Activated naive CD4-positive, alpha-beta T cell treated with anti-CD3 and anti-CD28 coated beads, Interleukin-2, amount 10 ng/mL, durations not matched to agents 7 days and 5 days (primary cell): ENCODE data around the gene DDC.
"Not testable (repeated sequence)": the region's sequence is repeated elsewhere in the genome, so short reads cannot be mapped to it uniquely, and the experiment has no call there.

ENCODE experiments used
- CTCF ChIA-PET: fragments of 350-600 bp; sonication (Branson Sonifier 250); formaldehyde crosslinking; loops from one replicate; lab custom pipeline; 2021; ENCODE audit warnings: antibody characterized with exemption; lab: Charles Lee
- DNase-seq: peaks from one replicate; pipeline ENCODE4 v3.0.0-alpha.2; 2020
- H3K27ac Mint-ChIP-seq: one replicate; pipeline ENCODE4 v1.8.0; 2021; ENCODE audit warnings: mild to moderate bottlenecking, moderate library complexity, mixed read lengths
- H3K27me3 Mint-ChIP-seq: one replicate; pipeline ENCODE4 v1.8.0; 2021; ENCODE audit warnings: mild to moderate bottlenecking, mixed read lengths
- H3K36me3 Mint-ChIP-seq: one replicate; pipeline ENCODE4 v1.8.0; 2021; ENCODE audit warnings: mixed read lengths
- H3K4me1 Mint-ChIP-seq: one replicate; pipeline ENCODE4 v1.8.0; 2021; ENCODE audit warnings: mixed read lengths
- H3K4me3 Mint-ChIP-seq: one replicate; pipeline ENCODE4 v1.8.0; 2021; ENCODE audit warnings: mild to moderate bottlenecking, moderate library complexity, mixed read lengths
- H3K9me3 Mint-ChIP-seq: one replicate; pipeline ENCODE4 v1.8.0; 2021; ENCODE audit warnings: mixed read lengths

Gene DDC

DNA sequence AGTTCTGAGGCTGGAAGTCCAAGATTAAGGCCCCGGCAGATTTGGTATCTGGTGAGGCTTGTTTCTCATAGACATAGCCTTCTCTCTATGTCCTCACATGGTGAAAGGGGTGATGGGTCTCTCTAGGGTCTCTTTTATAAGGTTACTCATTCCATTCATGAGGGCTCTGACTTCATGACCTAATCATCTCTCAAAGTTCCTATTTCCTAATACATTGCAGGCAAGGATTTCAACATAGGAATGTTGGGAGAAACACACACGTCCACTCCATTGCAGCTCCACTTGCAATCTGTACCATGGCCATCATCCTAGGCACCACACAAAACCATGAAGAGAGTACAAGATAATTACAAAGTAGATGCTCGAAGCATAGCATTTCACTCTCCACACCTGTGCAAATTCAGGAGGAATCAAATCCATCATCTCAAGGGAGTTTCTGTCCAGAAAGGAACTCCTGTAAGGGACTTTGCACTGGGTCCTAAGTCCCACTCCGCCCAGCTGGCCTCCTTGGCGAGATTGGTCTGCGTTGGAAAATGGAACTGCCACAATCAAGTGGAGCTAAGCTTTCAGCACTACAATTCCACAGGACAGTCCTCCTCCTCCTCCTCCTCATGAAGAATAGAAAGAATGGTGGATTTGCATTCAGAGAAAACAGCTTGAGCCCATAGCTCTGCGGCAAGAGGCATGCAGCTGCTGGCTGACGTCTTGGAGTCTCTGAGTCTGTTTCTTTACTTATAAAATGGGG, 8.8 kb downstream of the DDC start:
- Mint-ChIP-seq H3K4me1 (no peaks in the 10 kb centered on the region), H3K27me3 (peaks cover 48% of the 10 kb centered on the region), H3K9me3 (no peaks in the 10 kb centered on the region), H3K4me3 (no peak overlapping the region), H3K27ac (no peak overlapping the region), H3K36me3 (no peaks in the 10 kb centered on the region)
- CTCF ChIA-PET = no interaction called here
- no peak for DNase-seq

DNA sequence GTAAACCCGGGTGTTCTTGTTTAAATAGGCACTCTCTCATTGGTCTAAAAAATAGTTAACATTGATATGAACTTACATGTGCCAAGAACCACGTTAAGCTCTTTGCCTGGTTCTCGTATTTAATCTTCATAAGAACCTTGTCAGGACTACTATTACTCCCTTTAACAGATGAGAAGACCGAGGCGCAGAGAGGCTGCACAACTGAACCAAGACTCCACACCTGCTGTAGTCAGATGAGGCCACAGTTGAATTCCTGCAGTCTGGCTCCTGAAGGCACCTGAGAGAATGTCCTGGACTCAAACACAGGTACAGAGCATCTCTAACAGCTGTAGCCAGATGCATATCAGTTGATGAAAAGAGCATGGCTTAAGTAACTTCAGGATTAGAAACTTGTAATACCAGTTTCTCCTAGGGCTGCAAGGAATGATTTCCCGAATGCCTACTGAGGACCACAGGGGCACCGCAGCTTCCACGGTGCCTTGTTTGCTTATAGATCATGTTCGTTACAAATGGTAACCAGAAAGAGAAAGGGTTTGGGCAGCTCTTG, 9.5 kb downstream of the DDC start:
- Mint-ChIP-seq H3K36me3 (no peaks in the 10 kb centered on the region), H3K4me1 (no peaks in the 10 kb centered on the region), H3K27me3 (peaks cover 42% of the 10 kb centered on the region), H3K27ac (no peak overlapping the region), H3K9me3 (no peaks in the 10 kb centered on the region), H3K4me3 (no peak overlapping the region)
- CTCF ChIA-PET = no interaction called here
- no peak for DNase-seq

DNA sequence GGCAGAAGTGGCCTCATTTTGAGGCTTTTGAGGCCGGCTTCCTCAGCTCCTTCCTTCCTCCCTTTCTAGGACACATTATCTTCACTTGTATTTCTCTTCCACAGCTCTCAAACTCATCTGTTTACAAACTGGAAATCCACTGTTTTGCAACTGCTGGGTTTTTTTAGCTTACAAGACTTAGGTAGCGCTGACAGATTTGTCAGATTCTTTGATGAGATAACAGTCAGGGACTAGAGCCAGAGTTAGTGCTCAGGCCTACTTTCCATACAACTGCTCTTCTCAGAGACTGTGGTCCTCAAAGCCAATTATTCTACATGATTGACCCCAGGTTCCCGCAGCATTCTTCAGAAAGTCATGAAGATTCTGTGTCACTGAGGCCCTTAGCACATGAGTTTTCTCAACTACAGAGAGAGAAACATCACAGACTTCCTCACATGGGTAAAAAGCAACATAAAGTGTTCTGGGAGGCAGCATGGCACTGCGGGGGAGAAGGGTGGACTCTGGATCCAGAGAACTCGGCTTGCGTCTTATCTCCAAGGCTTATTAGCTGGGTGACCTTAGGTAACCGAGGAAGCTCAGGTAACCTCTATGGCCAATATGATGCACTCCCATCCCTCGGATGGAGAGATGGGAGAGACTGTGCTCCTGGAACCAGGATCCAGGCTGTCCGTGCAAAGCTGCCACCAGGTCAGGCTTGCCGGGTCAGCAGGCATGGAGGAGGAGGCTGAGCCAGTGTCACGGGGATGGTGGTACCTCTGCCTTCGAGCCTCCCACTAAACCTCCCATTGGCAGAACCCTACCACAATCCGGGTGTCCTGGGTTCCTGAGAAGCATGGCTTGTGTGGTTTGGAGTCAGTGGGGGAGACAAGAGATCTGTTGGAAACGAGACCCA, 10.5 kb downstream of the DDC start:
- DNase-seq = no peak
- no peaks in the 10 kb centered on the region for H3K36me3 Mint-ChIP-seq
- no peak overlapping the region for H3K4me3 Mint-ChIP-seq
- no peaks in the 10 kb centered on the region for H3K4me1 Mint-ChIP-seq
- no peak overlapping the region for H3K27ac Mint-ChIP-seq
- CTCF ChIA-PET = no interaction called here
- peaks cover 33% of the 10 kb centered on the region for H3K27me3 Mint-ChIP-seq
- H3K9me3 Mint-ChIP-seq = no peaks in the 10 kb centered on the region

DNA sequence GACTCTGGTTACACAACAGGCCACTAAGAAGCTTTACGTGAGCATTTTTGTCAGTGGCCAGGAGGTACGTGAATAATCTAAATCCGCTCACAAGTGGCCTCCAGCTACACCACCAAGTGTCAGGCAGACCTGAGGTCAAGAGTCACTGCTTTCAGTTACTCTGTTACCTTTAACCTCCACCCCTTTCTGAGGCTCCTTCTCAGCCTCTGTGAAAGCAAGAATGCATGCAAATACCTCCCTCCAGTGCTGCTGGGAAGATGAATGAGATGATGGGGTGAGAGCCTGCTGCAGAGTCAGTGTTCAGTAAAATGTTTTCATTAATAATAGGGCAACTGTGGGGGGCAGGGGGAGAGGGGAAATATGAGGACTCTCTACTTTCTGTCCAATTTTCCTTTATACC, 11.2 kb downstream of the DDC start:
- H3K27ac Mint-ChIP-seq = no peak overlapping the region
- no peaks in the 10 kb centered on the region for H3K4me1 Mint-ChIP-seq
- H3K4me3 Mint-ChIP-seq = no peak overlapping the region
- peaks cover 26% of the 10 kb centered on the region for H3K27me3 Mint-ChIP-seq
- CTCF ChIA-PET = no interaction called here
- DNase-seq = no peak
- no peaks in the 10 kb centered on the region for H3K9me3 Mint-ChIP-seq
- no peaks in the 10 kb centered on the region for H3K36me3 Mint-ChIP-seq

DNA sequence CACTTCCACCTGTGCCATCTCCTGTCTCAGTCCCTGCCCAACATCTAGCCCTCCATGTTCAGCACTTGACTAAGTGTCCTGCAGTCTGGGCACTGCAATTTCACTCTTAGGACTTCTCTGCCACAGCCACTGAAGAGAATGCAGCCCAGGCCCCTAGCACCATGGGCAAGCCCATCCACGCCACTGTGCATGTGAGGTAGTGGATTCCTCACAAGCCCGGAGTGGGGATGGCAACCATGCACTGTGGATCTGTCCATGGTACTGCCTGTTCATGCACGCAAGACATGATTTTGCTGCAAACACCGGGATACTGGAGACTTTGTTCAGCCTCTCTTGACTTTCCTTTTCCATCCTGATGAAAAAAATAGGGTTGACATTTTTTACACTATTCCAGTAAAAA, 12.3 kb downstream of the DDC start:
- peak; percentile 36 for DNase-seq
- no peaks in the 10 kb centered on the region for H3K4me1 Mint-ChIP-seq
- no peaks in the 10 kb centered on the region for H3K9me3 Mint-ChIP-seq
- H3K27ac Mint-ChIP-seq = no peak overlapping the region
- CTCF ChIA-PET = no interaction called here
- H3K4me3 Mint-ChIP-seq = no peak overlapping the region
- no peaks in the 10 kb centered on the region for H3K36me3 Mint-ChIP-seq
- peaks cover 16% of the 10 kb centered on the region for H3K27me3 Mint-ChIP-seq

DNA sequence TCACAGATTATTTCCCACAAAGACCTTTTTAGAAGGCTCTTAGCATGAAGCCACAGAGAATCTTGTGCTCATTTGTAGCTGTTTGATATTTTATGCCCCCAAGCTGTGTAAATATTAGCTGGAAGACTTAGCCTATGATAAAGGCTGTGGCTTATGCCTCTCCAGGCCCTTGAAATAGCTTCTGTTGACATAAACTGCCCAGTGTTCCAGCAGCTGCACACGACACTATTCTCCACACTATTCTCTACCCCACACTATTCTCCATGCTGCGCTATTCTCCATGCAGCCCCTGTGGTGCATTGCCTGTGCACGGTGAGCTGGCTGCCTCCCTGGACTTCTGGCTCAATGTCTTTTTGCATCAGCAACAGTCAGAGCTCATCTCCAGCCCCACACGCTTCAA, 13.1 kb downstream of the DDC start:
- Mint-ChIP-seq H3K27ac (no peak overlapping the region), H3K9me3 (no peaks in the 10 kb centered on the region), H3K4me1 (no peaks in the 10 kb centered on the region), H3K4me3 (no peak overlapping the region), H3K27me3 (peaks cover 15% of the 10 kb centered on the region), H3K36me3 (no peaks in the 10 kb centered on the region)
- DNase-seq = no peak
- CTCF ChIA-PET = no interaction called here

DNA sequence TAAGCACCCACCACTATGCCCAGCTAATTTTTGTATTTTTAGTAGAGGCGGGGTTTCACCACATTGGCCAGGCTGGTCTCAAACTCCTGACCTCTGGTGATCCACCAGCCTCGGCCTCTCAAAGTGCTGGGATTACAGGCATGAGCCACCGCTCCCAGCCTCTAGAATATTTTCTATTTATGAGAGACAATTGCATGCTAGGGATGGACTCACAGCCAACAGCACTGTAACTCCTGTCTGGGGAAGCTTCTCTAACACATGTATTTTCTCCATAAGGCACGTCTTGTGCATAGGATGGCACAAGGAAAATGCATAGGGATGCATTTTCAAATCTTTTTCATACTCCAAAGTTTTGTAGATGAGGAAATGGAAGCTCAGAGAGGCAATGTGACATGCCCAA, 19.6 kb downstream of the DDC start:
- H3K36me3 Mint-ChIP-seq, DNase-seq, H3K27ac Mint-ChIP-seq, H3K9me3 Mint-ChIP-seq, H3K4me3 Mint-ChIP-seq, H3K4me1 Mint-ChIP-seq, CTCF ChIA-PET: not testable (repeated sequence)
- H3K27me3 Mint-ChIP-seq = peaks cover 14% of the 10 kb centered on the region

DNA sequence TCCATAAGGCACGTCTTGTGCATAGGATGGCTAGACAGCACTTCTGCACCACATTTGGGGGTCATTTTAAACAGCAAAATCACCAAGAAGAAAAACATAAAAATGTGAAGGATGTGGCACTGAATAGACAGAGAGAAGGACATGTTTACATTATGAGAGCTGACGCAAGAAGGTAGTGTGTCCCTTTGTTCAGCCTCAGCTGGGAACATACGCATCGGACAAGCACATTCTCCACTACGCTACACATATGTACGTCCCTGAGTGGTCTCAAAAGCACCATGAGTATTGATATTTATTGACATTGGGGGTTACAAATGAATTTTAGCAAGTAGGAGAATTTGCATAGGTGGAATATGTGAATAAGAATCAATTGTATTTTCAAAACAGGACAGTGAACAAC, 20.2 kb downstream of the DDC start:
- H3K9me3 Mint-ChIP-seq = no peaks in the 10 kb centered on the region
- CTCF ChIA-PET = no interaction called here
- no peak overlapping the region for H3K4me3 Mint-ChIP-seq

DNA sequence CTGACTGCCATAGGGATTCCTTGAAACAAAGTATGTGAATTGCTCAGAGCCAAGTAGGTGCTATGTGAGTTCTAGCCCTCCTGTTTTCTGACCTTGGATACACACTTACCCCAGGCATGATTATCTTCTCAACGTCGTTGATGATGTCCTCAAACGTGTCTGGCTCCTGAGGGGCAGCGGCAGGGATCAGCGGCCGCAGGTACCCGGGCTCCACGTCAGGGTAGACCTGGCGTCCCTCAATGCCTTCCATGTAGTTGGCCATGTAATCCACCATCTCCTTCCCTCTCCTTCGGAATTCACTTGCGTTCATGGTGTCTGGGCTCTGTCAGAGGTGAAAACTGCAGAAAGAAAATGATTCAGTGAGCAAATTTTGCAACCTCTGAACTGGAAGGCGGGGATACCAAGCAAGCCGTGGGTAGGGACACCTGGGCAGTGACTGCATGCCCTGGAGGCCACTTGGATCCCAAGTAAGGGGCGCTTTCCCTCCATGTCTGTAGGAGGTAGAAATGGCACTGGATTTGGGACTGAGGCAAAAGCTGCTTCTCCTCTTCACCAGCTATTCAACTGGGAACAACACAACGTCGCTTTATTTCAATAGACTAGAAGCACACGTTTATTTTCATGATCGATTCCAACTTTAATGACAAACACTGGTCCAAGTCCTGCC, 21.3 kb downstream of the DDC start:
- H3K27ac Mint-ChIP-seq = no peak overlapping the region
- no peaks in the 10 kb centered on the region for H3K4me1 Mint-ChIP-seq
- H3K36me3 Mint-ChIP-seq = no peaks in the 10 kb centered on the region
- no peaks in the 10 kb centered on the region for H3K9me3 Mint-ChIP-seq
- no peak for DNase-seq
- no peak overlapping the region for H3K4me3 Mint-ChIP-seq
- peaks cover 18% of the 10 kb centered on the region for H3K27me3 Mint-ChIP-seq
- CTCF ChIA-PET = no interaction called here

More for the DNA sequence above, 20.2 kb downstream of the DDC start:
- Mint-ChIP-seq H3K27me3 (peaks cover 18% of the 10 kb centered on the region), H3K4me1 (no peaks in the 10 kb centered on the region), H3K27ac (no peak overlapping the region), H3K36me3 (no peaks in the 10 kb centered on the region)
- no peak for DNase-seq

DNA sequence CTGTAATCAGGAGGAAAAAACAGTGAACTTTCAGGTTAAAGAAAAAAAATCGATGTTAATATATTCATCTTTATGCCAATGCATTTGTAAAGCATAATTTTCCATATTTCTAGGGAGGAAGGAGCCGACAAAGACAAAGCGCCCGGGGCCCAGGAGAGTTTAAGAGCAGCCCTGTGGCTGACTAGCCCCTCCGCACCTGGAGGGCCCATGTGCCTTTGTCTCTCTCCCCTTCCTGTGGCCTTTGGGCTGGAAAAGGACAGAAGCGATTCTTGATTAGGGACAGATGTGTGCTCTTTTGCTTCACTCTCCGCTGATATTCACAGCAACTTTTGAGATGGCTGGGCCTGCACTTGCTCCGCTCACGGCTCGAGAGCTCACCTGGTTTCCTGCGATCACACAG, 23.1 kb downstream of the DDC start:
- no peaks in the 10 kb centered on the region for H3K4me1 Mint-ChIP-seq
- H3K27ac Mint-ChIP-seq = no peak overlapping the region
- no peaks in the 10 kb centered on the region for H3K36me3 Mint-ChIP-seq
- DNase-seq = no peak
- no peak overlapping the region for H3K4me3 Mint-ChIP-seq
- CTCF ChIA-PET = no interaction called here
- peaks cover 30% of the 10 kb centered on the region for H3K27me3 Mint-ChIP-seq
- no peaks in the 10 kb centered on the region for H3K9me3 Mint-ChIP-seq

DNA sequence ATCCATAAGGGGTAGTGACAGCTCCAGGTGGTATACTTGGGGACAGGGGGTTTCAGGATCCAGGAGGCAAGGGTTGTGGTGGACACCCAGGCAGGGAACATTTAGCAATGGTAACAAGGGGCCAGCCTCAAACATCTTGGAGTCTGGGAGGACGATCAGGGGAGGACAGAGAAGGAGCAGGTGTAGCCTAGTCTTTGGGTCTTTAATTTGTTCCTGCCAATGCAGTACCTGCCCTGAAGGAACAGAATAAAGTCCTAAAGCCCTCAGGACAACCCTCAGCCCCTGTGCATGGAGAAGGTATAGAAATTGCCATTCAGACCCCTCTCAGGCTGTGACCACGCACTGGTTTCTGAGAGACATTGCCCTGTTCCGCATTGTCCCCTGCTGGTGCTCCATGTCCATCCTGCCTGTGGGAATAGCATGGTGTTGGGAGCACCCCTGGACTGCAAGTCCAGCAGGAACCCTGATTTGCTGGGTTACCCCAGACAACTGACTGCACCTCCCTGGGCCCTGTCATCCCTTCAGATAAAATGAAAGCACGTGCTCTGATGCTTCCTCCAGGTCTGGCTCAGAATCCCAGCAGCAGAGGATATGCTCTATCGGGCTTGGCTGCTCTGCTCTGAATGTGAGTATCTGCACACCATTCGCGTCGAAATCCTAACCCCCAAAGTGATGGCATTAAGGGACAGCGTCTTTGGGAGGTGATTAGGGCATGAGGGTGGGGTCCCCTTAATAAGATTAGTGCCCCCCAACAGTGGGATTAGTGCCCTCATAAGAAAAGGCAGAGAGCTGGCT, 24.2 kb downstream of the DDC start:
- Mint-ChIP-seq H3K4me3 (no peak overlapping the region), H3K27me3 (peaks cover 30% of the 10 kb centered on the region), H3K27ac (no peak overlapping the region), H3K4me1 (no peaks in the 10 kb centered on the region), H3K9me3 (no peaks in the 10 kb centered on the region), H3K36me3 (no peaks in the 10 kb centered on the region)
- DNase-seq = no peak
- CTCF ChIA-PET = no interaction called here

DNA sequence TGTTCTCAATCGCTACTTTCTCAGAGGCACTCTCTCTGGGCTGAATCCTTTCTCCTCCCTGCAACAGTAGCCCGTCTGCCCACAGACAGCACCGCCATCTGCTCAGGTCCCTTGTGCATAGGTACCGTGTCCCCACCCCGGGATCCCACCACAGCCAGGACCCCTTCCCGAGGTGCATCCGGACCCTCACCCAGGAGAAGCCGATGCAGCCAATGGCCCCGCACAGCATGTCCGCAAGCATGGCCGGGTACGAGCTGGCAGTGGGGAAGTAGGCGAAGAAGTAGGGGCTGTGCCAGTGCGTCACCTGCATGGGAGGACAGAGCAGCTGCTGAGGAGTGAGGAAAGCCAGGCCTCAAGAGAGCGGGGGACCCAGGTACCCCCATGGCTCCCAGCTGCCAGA, 25.5 kb downstream of the DDC start:
- Mint-ChIP-seq H3K9me3 (no peaks in the 10 kb centered on the region), H3K27me3 (peaks cover 30% of the 10 kb centered on the region), H3K4me1 (no peaks in the 10 kb centered on the region), H3K27ac (no peak overlapping the region), H3K36me3 (no peaks in the 10 kb centered on the region), H3K4me3 (no peak overlapping the region)
- CTCF ChIA-PET = no interaction called here
- no peak for DNase-seq

DNA sequence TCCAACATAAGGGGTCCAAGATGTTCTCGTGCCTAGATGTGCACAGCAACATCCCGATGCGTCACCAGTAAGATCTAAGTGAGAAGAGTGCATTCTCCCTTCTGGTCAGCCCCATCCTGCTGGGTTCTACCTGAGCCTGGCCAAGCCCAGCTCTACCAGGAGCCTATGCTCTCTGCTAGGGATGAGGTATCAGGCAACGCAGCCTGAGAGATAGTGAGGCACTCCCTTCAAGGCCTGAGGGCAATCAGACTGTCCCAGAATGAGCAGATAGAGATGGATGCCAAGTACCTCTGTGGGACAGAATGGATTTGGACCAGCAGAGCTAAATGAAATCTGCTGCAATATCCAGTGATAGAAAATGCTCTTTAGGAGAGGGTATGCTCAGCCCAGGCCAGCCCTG, 26.7 kb downstream of the DDC start:
- DNase-seq = no peak
- H3K27me3 Mint-ChIP-seq = peaks cover 27% of the 10 kb centered on the region
- H3K36me3 Mint-ChIP-seq = no peaks in the 10 kb centered on the region
- H3K9me3 Mint-ChIP-seq = no peaks in the 10 kb centered on the region
- CTCF ChIA-PET = no interaction called here
- no peak overlapping the region for H3K27ac Mint-ChIP-seq
- H3K4me3 Mint-ChIP-seq = no peak overlapping the region
- no peaks in the 10 kb centered on the region for H3K4me1 Mint-ChIP-seq

DNA sequence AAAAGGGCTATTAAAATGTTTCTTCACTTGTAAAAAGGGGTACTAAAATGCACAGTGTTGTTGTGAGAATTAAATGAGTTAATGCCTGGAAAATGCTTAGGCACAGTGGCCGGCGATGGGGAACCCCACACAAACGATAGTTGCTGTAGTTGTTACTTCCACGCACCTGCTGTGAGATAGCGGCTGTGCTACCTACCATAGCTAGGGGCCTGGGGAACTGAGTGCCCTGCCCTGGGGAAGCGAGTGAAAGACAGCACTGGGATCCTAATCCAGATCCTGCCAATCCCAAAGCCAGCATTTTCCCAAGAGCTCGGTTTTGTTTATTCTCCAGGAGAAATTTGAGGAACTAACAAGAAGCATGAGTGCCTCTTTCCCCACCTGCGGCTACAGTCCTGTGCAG, 27.8 kb downstream of the DDC start:
- Mint-ChIP-seq H3K36me3 (no peaks in the 10 kb centered on the region), H3K27me3 (peaks cover 20% of the 10 kb centered on the region), H3K4me1 (no peaks in the 10 kb centered on the region), H3K4me3 (no peak overlapping the region), H3K9me3 (no peaks in the 10 kb centered on the region), H3K27ac (no peak overlapping the region)
- no peak for DNase-seq
- CTCF ChIA-PET = no interaction called here
